T-helper 2 cell treated with Interferon-gamma antibody and Interleukin-4, amounts not matched to agents 100 ng/mL and 5 ng/mL, for 36 hours (primary cell): ENCODE measurements around the gene PDE6B. TPM values are rescaled to one million over a fixed set of nuclear protein-coding genes. Genes with fewer than 3 reads are reported as not detected.
"Not testable (repeated sequence)": the region's sequence is repeated elsewhere in the genome, so short reads cannot be mapped to it uniquely, and the experiment has no call there.

Experiments used
- intact Hi-C: fragments of 100-400 bp; cut with micrococcal nuclease; formaldehyde crosslinking; loops from one replicate; pipeline ENCODE4 v1.15.1; 2023
- total RNA-seq: library from RNA; stranded (reverse); gene quantifications from 2 replicates; pipeline ENCODE4 v1.2.3, GENCODE V29; 2022

Gene PDE6B
- total RNA-seq, 1 donor from 2014 or later = 13.5 TPM

DNA sequence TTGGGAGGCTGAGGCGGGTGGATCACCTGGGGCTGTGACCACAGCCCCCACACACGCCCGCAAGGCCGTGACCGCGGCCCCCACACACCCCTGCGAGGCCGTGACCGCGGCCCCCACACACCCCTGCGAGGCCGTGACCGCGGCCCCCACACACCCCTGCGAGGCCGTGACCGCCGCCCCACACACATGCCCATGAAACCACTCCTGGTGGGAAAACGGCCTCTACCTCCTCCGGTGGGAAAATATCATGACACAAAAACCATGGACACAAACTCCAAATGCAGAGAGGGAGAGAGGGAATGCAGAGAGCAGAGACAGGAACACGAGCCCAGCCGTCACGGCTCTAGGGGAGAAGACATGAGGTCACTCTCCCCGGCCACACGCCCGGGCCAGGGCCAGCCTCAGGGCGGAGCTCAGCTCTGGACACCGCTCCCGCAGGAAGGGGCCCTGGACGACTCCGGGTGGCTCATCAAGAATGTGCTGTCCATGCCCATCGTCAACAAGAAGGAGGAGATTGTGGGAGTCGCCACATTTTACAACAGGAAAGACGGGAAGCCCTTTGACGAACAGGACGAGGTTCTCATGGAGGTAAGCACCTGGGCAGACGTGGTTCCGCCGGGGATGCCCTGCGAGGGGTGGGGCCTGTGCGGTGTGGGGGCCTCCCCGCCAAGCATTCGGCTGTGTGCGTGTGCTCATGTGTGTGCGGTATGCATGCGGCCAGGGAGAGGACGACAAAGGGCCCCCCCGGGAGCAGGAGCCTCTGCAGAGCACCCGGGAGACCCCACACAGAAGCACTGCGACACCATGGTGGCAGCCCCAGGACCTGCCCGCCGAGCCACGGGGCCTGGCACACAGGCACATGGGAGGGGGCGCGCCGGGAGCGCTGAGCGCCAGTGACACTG is 31.3 kb downstream of the PDE6B start:
- intact Hi-C loops = no loop called here

DNA sequence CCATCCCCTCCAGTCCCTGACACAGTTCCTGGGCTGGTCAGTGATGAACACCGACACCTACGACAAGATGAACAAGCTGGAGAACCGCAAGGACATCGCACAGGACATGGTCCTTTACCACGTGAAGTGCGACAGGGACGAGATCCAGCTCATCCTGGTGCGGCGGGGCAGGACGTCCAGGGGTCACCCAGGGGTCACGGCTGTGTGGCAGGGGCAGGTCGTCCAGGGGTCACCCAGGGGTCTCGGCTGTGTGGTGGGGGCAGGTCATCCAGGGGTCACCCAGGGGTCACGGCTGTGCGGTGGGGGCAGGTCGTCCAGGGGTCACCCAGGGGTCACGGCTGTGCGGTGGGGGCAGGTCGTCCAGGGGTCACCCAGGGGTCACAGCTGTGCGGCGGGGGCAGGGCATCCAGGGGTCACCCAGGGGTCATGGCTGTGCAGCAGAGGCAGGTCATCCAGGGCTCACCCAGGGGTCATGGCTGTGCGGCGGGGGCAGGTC is 32.0 kb downstream of the PDE6B start:
- intact Hi-C loops = no loop called here

DNA sequence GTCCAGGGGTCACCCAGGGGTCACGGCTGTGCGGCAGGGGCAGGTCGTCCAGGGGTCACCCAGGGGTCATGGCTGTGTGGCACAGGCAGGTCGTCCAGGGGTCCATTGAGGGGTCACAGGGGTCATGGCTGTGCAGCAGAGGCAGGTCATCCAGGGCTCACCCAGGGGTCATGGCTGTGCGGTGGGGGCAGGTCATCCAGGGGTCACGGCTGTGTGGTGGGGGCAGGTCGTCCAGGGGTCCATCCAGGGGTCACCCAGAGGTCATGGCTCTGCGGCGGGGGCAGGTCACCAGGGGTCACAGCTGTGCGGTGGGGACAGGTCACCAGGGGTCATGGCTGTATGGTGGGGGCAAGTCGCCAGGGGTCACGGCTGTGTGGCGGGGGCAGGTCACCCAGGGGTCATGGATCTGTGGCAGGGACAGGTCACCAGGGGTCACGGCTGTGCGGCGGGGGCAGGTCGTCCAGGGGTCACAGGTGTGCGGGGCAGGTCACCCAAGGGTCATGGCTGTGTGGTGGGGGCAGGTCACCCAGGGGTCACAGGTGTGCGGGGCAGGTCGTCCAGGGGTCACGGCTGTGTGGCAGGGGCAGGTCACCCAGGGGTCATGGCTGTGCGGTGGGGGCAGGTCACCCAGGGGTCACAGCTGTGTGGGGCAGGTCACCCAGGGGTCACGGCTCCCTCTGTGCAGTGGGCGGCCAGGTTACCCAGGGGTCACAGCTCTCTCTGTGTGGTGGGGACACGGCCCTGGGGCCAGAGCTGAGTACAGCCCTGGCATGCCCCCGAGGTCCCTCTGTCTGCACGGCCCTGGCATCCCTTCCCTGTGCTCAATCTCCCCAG is 32.7 kb downstream of the PDE6B start:
- intact Hi-C loops = no loop called here

DNA sequence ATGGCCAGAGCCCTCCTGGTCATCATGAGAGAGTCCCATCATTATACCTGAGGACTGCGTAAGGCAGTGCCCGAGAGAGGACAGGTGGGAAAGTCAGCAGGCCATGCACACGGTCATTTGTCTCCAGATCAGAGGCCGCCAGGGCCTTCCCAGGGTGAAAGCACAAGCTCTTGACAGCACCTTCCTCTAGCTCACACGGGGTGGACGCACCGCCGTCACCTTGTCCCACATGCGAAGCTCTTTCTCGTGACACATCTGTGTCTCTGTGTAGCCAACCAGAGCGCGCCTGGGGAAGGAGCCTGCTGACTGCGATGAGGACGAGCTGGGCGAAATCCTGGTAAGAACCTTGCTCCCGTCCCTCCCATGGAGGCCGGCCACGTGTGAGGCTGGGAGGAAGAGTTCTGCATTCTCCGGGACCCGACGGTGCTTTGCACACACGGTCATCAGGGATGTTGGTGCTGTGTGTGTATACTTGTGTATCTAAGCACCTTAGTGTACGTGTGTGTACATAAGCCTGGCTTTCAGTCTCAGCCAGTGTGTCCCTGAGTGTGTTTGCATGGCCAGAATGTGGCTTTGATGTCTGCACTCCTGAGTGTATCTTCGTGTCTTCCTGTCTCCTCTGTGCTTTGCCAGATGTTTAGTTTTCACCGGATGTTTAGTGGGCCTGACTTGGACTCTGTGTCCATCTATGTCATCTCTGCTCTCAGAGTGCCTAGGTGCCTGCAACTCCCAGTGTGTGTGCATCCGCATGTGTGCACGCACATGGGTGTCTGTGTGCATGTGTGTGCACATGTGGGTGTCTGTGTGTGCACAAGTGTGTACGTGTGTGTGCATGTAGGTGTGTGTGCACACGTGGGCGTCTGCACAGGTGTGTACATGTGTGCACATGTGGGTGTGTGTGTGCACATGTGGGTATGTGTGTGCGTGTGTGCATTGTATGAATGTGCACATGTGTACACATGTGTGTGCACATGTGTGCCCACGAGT is 33.6 kb downstream of the PDE6B start:
- intact Hi-C loops = no loop called here

DNA sequence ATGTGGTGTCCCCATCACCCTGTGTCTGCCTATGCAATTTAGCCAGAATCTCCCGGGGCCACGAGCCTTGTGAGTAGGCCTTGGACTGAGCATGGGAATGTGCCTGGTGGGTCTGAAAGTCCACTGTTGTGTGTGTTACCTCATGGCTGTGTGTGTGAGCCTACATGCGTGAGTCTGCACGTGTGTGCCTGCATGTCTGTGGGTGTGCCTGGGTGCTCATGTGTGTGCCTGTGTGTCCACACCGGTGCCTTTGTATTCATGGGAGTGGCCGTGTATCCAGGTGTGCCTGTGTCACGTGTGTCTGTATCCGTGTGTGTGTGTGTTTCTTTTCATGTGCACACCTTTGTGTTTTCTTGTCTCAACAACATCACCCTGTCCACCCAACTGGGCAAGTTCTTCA is 34.5 kb downstream of the PDE6B start:
- intact Hi-C loops = no loop called here

DNA sequence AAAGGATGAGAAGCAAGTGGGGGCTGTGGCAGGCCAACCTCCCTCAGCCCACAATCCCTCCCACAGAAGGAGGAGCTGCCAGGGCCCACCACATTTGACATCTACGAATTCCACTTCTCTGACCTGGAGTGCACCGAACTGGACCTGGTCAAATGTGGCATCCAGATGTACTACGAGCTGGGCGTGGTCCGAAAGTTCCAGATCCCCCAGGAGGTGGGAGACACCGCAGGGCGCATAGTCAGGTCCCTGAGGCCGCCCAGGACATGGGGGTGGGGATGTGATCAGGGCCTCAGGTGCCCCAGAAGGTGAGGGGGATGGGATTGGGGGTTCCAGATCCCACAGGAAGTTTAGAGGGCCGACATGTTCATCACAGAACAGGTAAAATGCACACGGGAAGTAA is 35.0 kb downstream of the PDE6B start:
- intact Hi-C loops = no loop called here

DNA sequence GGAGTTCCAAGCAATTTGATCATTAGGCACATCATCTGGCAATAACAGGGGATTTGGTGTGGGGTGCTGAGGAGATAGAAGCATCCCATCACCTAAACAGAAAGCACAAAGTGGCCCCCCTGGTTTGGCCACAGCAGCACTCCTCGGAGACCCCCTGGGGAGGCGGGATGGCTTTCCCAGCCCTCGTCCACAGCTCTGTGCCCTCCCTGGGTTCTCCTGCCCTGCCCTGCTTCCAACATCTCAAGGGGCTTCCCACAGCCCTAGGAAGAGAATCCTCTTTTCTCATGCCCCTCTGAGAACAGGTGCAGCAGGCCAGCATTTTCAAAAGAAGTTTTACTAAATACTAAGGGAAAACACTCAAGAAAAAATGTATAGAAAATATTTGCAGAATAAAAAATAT is 35.9 kb downstream of the PDE6B start:
- intact Hi-C loops = no loop called here

DNA sequence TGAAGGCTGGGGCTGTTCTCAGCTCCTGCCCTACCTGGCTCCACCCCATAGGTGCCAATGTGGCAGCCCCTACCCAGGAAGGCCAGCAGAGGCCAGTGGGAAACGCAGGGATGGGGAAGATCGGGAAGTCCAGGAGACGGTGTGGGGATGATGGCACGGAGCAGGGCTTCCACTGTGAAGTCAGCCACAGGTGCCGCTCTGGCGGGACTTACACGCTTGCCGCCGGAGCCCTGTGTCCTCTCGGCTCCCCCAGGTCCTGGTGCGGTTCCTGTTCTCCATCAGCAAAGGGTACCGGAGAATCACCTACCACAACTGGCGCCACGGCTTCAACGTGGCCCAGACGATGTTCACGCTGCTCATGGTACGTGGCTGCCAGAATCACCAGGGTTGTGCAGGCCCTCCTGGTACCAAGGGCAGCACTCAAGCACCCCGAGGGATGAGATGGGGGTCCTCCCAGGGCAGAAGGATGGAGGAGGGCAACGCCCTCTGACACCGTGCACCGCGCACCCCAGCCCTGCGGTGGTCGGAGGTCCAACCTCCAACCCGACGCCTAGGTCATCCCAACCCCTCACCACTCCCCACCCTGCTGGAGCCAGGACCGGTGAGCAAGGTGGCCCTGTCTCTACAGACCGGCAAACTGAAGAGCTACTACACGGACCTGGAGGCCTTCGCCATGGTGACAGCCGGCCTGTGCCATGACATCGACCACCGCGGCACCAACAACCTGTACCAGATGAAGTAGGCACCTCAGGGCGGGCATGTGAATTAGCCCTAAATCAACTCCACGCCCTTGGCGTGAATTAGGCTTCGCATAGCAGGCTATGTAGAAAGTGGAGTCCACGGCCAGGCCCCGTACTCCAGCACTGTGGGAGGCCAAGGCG is 36.7 kb downstream of the PDE6B start:
- intact Hi-C loops = no loop called here

DNA sequence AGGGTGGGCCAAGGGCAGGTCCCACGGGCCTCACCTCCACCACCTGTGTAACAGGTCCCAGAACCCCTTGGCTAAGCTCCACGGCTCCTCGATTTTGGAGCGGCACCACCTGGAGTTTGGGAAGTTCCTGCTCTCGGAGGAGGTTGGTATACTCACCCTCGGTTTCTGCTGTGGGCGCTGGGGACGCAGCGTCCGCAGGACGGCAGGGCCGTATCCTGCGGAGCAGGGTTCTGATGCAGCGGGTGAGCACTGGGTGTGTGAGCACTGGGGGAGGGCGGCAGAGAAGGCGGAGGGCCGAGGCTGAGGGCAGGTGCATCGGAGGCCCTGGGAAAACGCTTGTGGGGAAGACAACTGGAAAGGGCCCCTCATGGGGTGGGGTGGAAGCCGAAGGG is 37.7 kb downstream of the PDE6B start:
- intact Hi-C loops = loop anchor here (1.0 kb wide), 1 partner anchor 190 kb away; no protein-coding TSS in a partner anchor

DNA sequence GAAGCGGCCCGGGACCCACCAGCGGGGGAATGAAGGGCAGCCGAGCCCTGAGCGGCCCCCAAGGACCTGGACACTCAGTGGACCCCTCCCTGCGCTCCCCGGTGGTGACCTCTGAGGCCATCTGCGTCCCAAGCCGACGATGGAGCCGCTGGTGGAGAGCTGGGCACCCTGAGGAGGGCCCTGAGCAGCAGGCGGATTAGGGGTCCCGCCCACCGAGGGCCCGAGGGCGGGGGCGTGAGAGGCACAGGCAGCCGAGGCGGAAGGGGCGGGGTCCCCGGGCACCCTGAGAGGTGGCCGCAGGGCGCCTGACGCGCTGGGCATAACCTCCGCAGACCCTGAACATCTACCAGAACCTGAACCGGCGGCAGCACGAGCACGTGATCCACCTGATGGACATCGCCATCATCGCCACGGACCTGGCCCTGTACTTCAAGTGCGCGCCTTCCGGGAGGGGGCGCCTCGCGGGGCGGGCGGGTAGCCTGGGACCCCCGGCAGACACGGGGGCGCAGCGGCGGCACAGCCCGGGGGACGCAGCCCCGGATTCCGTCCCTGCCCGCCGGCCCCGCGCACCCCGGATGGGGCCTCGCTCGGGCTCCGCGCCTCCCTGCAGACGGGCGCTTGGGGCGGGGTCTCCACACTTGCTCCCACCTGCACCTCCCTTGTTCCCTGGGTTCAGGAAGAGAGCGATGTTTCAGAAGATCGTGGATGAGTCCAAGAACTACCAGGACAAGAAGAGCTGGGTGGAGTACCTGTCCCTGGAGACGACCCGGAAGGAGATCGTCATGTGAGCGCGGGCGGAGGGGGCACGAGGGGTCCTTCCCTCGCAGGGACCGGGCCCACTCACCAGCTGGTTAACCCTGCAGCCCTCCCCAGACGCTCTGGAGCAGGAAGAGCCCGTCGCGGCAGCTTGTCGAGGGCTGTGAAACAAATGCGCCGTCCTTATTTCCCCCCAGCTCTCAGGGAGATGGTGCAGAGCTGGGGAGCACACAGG is 38.4 kb downstream of the PDE6B start:
- intact Hi-C loops = loop anchor here (1.0 kb wide), 2 partner anchors 11 to 190 kb away; partner anchors contain the start of genes ATP5ME and MYL5

DNA sequence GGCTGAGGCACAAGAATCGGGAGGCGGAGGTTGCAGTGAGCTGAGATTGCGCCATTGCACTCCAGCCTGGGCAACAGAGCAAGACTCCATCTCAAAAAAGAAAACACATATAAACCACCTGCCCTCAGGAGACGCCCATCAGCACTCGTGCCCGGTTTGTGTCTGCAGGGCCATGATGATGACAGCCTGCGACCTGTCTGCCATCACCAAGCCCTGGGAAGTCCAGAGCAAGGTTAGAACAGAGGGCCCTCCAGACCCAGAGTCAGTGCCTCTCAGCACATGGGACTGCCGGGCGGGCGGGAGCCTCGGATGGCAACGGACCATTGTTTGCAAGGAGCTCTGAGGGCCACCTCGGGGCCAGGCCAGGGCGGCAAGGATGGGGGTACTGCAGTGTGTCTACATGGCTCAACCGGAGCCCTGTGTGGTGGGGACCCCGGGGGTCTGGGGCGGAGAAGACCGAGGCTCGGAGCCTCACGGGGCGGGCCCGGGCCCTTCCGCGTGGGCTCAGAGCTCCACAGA is 39.4 kb downstream of the PDE6B start:
- intact Hi-C loops = loop anchor here (1.0 kb wide), 1 partner anchor 10 kb away; the partner anchor contains the start of genes ATP5ME and MYL5

DNA sequence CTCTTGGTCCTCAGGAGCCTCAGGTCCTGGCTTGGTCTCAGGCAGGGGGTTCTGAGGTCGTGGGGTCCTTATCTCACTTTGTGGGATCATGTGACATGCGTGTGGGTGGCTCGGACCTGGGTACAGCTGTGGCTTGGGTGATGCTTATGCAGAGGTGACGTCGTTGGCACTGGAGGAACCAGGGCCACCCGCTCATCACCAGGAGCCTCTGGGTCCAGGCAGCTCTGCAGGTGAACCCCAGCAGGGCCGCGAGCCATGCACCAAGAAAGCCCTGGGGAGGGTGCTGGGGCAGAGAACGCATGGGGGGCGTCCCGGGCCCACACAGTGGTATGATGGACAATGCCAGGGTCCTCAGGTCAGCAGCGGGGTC is 40.0 kb downstream of the PDE6B start:
- intact Hi-C loops = no loop called here

DNA sequence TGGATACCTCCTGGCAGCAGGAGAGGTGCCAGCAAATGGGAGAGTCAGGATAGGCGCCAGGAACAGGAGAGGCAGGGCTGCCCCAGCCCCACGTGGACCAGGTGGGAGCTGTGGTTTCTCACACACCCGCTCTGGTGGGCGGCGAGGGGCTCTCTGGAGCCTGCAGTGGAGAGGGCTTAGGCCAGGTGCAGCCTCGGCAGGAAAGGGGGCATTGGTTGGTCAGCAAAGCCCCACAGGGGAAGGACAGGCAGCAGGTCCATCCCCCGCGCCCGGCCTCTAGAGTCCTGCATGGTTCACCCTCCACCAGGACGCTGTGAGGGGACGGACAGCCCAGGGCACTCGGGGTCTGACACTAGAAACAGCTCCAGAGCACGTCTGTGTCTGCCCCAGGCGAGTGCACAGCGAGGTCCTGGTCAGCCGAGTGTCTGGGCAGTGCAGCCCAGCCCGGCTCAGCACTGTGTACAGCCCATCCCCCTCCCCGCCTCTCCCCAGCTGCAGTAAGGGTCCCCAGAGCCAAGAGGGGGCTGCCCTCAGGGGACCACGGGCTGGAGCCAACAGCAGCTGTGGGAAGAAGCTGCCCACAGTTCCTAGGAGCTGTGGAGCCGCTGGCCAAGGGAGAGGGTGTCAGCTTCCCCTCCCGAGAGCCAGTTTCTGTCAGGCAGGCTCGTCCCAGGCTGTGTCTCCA is 40.5 kb downstream of the PDE6B start:
- intact Hi-C loops = no loop called here

DNA sequence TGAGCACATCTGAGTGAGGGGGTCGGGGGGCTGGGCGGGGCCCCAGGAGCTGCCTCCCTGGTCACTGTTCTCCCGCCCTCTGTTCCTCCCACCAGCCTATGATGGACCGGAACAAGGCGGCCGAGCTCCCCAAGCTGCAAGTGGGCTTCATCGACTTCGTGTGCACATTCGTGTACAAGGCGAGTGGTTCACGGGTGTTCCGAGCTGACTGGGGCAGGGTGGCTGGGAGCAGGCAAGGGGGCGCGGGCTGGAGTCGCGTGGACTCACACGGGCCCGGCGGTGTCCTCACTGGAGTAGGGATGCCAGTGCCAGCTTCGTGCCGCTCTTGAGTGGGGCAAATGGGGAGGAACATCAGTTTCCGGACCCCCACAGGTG is 41.0 kb downstream of the PDE6B start:
- intact Hi-C loops = no loop called here

DNA sequence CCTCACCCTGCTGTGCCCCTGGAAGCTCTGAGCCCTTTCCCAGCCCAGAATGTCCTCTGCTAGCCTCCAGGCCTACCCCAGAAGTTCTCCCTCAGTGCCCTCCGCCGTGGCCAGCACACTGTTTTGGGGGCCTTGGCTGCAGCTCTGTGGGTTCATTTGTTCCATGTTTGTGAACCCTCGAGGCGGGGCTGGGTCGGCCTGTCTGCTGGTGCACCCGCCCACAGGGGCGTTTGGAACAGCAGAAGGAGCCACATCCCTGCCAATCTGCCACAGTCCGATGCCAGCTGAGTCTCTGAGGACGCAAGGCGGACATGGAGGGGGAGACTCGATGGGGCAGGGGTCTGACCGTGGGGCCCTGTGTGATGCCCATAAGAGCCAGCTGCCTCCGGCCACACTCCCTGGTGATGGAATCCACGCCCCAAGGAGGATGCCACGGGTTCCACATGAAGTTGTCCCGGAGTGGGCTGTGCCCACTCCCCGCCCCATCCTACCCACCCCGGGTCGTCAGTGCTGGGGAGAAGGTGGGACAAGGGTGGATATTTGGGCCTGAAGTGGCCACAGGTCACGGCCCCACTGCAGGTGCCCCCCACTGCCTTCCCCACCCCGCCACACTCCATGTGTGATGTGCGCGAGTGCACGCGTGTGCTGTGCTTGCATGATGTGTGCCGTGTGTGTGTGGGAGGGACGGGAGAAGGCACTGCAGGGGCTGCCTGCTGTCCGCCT is 41.6 kb downstream of the PDE6B start:
- intact Hi-C loops = no loop called here

DNA sequence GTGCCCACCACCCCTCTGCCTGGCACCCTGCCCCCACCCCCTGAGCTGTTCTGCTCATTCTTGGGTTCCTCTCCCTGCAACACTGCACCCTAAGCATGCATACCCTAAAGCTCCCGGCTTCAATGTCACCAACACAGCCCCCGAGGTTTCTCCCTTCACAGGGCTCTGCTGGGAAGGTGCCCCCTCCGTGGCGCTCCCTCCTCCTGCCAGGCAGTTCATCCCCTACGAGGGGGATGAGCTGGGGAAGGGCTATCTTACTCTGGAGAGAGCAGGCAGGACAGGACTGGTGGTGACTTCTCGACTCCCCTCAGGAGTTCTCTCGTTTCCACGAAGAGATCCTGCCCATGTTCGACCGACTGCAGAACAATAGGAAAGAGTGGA is 42.2 kb downstream of the PDE6B start:
- intact Hi-C loops = no loop called here

DNA sequence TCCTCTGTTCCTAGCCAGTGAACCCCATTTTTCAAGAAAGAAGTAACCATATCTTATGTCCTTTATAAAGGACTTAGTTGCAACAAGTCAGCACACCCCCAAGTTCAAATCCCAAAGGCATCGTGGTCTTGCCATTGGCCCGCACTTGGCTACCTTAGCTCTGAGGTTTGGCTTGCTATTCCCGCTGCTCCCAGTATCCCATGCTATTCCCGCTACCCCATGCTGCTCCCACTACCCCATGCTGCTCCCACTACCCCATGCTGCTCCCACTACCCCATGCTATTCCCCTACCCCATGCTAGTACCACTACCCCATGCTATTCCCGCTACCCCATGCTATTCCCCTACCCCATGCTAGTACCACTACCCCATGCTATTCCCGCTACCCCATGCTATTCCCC is 42.8 kb downstream of the PDE6B start:
- intact Hi-C loops = not testable (repeated sequence)
